Activated CD4-positive, alpha-beta T cell treated with anti-CD3 and anti-CD28 coated beads, Interleukin-2, amount 50 U/mL, for 16 hours (primary cell): ENCODE measurements around the gene DCTN2.
"Not testable (repeated sequence)": the region's sequence is repeated elsewhere in the genome, so short reads cannot be mapped to it uniquely, and the experiment has no call there.

Experiments
- DNase-seq: peaks from one replicate; pipeline ENCODE4 v3.0.0-alpha.2; 2020

Gene DCTN2

GRCh38 chr12:57513677-57514076 lies 33.3 kb downstream of the DCTN2 start:
- DNase-seq = not testable (repeated sequence)

GRCh38 chr12:57513266-57513665 lies 33.7 kb downstream of the DCTN2 start:
- DNase-seq = no peak

GRCh38 chr12:57512665-57513064 lies 34.3 kb downstream of the DCTN2 start:
- DNase-seq = no peak

- DNase-seq = no peak
Observed at GRCh38 chr12:57511588-57512325, 35.2 kb downstream of the DCTN2 start.

DNA sequence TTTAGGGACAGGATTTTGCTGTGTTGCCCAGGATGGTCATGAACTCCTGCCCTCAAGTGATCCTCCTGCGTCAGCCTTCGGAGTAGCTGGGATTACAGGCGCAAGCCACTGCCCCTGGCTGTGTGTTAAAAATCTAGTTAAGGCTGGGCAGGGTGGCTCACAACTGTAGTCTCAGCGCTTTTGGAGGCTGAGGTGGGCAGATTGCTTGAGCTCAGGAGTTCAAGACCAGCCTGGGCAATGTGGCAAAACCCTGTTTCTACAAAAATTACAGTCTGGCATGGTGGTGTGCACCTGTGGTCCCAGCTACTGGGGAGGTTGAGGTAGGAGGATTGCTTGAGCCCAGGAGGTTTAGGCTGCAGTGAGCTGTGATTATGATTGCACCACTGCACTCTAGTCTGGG lies 35.8 kb downstream of the DCTN2 start:
- DNase-seq = no peak

DNA sequence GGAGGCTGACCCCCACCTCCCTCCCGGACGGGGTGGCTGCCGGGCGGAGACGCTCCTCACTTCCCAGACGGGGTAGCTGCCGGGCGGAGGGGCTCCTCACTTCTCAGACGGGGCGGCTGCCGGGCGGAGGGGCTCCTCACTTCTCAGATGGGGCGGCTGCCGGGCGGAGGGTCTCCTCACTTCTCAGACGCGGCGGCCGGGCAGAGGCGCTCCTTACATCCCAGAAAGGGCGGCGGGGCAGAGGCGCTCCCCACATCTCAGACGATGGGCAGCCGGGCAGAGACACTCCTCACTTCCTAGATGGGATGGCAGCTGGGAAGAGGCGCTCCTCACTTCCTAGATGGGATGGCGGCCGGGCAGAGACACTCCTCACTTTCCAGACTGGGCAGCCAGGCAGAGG lies 39.2 kb downstream of the DCTN2 start:
- DNase-seq = not testable (repeated sequence)

DNA sequence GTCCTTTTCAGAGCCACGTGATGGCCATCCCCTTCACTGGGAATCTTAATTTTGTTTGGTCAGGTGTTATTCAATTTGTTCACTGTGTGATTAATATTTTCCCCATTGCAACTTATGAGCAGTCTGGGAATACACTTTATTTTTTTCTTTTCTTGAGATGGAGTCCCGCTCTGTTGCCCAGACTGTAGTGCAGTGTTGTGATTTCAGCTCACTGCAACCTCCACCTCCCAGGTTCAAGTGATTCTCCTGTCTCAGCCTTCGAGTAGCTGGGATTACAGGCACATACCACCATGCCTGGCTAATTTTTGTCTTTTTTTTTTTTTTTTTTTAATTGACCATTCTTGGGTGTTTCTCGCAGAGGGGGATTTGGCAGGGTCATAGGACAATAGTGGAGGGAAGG lies 40.5 kb downstream of the DCTN2 start:
- not testable (repeated sequence) for DNase-seq

DNA sequence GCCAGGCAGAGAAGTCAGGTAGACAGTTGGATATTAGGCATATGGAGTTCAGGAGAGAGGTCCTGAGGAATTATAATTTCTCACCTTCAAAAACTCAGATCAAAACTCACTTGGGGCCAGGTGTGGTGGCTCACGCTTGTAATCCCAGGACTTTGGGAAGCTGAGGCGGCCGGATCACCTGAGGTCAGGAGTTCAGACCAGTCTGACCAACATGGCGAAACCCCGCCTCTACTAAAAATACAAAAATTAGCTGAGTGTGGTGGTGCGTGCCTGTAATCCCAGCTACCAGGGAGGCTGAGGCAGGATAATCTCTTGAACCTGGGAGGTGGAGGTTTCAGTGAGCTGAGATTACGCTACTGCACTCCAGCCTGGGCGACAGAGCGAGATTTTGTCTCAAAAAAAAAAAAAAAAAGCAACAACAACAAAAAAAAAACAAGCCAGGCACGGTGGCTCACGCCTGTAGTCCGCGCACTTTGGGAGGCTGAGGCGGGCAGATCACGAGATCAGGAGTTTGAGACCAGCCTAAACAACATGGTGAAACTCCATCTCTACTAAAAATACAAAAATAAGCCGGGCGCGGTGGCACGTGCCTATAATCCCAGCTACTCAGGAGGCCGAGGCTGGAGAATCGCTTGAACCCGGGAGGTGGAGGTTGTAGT lies 44.6 kb downstream of the DCTN2 start:
- not testable (repeated sequence) for DNase-seq

GRCh38 chr12:57500213-57500612 lies 46.8 kb downstream of the DCTN2 start:
- DNase-seq = no peak

GRCh38 chr12:57498571-57498970 lies 48.4 kb downstream of the DCTN2 start:
- DNase-seq = no peak

DNA sequence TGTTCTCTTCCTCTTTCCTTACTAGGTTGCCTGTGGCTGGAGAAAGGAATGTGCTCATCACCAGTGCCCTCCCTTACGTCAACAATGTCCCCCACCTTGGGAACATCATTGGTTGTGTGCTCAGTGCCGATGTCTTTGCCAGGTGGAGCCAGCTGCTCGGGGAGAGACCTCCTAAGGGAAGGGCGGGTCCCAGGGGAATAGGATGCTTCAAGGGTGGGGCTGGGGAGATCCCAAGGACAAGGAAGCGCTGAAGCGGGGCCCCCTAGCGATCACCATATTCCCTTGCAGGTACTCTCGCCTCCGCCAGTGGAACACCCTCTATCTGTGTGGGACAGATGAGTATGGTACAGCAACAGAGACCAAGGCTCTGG lies 48.9 kb downstream of the DCTN2 start:
- DNase-seq = no peak

GRCh38 chr12:57497223-57498131 lies 49.5 kb downstream of the DCTN2 start:
- DNase-seq = no peak

DNA sequence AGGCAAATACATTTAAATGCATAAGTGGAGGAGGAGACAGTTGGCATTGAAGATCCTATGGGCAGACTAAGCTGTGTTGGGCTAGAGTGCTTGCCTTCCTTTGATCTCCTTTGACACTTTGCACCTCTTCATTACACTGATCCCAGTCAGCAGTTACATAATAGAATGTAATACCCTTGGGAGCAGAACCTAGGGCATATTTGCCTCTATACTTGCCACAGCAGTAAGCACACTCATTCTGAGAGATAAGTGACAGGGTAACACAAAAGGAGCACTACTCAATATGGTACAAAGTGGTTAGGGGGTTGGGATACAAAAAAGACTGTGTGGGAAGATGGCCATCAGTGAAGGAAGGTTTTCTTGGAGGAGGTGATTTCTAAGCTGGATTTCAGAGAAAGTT lies 50.2 kb downstream of the DCTN2 start:
- peak; percentile 45 for DNase-seq

DNA sequence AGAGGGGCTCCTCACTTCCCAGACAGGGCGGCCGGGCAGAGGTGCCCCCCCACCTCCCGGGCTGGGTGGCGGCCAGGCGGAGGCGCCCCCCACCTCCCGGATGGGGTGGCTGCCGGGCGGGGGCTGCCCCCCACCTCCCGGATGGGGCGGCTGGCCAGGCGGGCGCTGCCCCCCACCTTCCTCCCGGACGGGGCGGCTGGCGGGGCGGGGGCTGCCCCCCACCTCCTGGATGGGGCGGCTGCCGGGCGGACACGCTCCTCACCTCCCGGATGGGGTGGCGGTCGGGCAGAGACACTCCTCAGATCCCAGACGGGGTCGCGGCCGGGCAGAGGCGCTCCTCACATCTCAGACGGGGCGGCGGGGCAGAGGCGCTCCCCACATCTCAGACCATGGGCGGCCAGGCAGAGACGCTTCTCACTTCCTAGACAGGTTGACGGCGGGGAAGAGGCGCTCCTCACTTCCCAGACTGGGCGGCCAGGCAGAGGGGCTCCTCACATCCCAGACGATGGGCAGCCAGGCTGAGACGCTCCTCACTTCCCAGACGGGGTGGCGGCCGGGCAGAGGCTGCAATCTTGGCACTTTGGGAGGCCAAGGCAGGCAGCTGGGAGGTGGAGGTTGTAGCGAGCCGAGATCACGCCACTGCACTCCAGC lies 51.8 kb downstream of the DCTN2 start:
- DNase-seq = not testable (repeated sequence)

DNA sequence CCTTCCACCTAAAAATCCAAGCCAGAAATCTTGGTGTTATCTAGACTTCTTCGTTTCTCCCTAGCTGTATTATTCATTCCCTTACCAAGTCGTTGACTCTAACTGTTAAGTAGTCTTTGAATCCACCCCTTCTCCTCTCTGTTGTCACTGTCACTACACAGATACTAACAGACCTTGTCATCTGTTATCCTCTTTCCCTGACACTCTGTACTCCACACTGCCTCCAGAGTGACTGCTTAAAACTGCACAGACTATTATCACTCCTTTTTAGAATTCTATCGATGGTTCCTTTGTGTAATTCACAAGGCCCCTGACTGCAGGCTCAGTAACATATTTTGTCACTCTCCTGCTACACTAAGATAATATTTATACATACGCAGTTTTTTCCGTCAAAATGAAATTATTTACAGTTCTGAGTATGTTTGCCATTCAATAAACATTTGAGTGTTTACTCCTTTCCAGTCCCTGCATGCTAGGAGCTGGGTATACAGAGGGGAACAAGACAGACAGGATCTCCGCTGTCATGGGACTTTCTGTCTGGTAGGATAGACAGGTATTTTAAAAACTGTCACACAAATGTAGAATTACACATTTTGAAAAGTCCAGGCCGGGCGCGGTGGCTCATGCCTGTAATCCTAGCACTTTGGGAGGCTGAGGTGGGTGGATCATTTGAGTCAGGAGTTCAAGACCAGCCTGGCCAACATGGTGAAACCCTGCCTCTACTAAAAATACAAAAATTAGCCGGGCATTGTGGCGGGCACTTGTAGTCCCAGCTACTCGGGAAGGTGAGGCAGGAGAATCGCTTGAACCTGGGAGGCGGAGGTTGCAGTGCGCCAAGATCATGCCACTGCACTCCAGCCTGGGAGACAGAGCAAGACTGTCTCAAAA lies 55.4 kb downstream of the DCTN2 start:
- no peak for DNase-seq

GRCh38 chr12:57490126-57490525 lies 56.9 kb downstream of the DCTN2 start:
- DNase-seq = no peak

- DNase-seq = no peak
Observed at GRCh38 chr12:57489157-57489641, 57.8 kb downstream of the DCTN2 start.

- no peak for DNase-seq
Observed at GRCh38 chr12:57488402-57489156, 58.4 kb downstream of the DCTN2 start.

- DNase-seq = peak; percentile 98
Observed at GRCh38 chr12:57487597-57488401, 59.2 kb downstream of the DCTN2 start, which contains the start of gene MARS1. TSS of gene MARS1 (plus strand) at chr12:57488068. CDS start at chr12:57488091, 23 bp downstream.

GRCh38 chr12:57487055-57487596 lies 59.9 kb downstream of the DCTN2 start:
- no peak for DNase-seq
